ENCODE data around the gene IL15.
"Not testable (repeated sequence)": the region's sequence is repeated elsewhere in the genome, so short reads cannot be mapped to it uniquely, and the experiment has no call there.

Gene IL15

DNA sequence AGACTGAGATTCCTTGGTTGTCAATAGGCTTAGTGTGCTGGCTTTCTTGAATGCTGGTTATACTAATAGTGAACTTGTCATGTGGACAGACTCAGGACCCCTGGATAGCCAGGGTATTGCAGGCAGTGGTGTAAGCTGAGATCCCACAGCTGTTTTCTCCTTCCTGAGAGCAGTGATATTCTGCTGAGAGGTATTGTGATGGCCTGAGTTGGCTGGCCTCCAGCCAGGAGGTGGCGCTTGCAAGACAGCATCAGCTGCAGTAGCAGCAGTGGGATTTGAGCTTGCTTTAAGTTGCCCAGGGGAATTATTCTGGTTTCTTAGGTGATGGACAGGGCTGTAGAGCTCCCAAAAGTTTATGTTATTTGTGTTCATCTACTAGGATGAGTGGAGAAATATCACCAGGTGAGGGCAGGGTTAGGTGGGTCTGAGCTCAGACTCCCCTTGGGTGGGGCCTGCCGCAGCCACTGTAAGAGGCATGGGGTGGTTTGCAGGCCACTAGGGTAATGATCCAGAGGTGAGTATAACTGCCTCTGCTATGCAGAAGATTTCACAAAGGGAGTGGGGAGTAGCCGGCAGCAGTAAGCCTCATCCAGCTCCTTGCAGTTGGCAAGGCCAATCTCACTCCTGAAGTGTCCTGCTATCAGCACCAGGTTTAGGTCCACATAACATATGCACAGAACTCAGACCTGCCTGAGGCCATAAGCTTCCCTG is 66.2 kb downstream of the IL15 start:
- no peak for DNase-seq (ENCODE audit: low read depth in 2 of 2)

DNA sequence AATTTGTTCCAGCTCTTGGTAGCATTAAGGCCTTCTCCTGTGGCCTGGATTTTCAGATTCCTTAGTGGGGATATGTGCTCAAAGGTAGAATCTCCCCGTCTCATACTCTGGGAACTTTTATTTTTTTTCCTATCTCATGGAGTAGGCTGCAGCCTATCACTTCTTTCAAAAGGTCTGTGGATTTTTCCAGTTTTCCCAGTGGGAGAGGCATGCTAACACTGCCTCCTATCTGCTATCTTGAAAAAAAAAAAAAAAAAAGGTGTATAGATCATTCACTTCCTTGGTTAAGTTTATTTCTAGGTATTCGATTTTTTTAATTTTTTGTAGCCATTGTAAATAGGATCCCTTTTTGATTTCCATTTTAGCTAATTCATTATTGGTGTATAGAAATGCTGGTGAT is 67.1 kb downstream of the IL15 start:
- no peak for DNase-seq (ENCODE audit: low read depth in 2 of 2)

- DNase-seq (ENCODE audit: low read depth in 2 of 2) = no peak
Observed at GRCh38 chr4:141705048-141705746, 68.8 kb downstream of the IL15 start.

DNA sequence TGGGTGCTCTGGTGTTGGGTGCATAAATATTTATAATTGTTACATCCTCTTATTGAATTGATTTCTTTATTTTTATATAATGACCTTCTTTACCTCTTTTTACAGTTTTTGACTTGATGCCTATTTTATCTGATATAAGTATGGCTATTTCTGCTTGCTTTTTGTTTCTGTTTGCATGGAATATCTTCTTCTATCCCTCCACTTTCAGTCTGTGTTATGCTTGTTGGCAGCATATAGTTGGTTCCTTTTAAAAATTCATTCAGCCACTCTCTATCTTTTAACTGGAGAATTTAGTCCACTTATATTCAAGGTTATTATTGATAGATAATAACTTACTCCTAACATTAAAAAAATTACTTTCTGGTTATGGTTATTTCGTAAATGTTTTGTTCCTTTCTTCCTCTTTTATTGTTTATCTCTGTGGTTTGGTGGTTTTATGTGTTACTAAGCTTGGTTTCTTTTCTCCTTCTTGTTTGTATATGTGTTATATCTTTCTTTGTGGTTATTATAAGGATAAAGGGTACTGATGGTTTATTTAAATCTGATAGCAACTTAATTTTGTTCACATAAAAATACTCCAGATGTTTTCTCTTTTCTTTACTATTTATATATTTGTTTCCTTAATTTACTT is 69.5 kb downstream of the IL15 start:
- no peak for DNase-seq (ENCODE audit: low read depth in 2 of 2)

DNA sequence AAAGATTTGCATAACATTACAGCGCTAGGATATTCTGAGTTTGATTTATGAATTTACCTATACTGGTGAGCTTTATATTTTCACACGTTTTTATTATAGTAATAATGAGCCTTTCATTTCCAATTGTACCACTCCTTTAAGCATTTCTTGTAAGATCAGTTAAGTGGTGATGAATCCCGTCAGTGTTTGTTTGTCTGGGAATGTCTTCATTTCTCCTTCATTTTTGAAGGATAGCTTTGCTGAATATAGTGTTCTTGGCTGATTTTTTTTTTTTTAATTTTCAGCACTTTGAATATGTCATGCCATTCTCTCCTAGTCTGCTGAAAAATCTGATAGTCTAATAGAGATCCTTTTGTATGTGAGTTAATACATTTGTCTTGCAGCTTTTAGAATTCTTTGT is 70.1 kb downstream of the IL15 start:
- DNase-seq (ENCODE audit: low read depth in 2 of 2) = no peak

GRCh38 chr4:141711211-141711610 is 74.8 kb downstream of the IL15 start:
- DNase-seq (ENCODE audit: low read depth in 2 of 2) = no peak

DNA sequence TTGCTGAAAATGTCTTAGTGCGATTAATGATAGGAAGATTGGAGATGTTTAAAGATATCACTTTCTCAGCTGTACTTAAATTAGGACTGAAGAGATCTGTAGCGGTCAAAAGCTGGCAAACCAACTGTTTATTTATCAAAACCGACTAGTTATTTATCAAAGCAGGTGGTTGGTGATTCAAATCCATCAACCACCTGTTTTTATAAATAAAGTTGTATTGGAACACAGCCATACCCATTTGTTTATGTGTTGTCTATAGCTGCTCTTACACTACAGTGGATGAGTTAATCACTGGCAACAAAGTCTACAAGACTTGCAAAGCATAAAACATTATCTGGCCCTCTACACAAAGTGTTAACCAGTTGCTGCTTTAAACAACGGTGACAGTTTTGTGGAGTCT is 76.8 kb downstream of the IL15 start:
- DNase-seq (ENCODE audit: low read depth in 2 of 2) = no peak

DNA sequence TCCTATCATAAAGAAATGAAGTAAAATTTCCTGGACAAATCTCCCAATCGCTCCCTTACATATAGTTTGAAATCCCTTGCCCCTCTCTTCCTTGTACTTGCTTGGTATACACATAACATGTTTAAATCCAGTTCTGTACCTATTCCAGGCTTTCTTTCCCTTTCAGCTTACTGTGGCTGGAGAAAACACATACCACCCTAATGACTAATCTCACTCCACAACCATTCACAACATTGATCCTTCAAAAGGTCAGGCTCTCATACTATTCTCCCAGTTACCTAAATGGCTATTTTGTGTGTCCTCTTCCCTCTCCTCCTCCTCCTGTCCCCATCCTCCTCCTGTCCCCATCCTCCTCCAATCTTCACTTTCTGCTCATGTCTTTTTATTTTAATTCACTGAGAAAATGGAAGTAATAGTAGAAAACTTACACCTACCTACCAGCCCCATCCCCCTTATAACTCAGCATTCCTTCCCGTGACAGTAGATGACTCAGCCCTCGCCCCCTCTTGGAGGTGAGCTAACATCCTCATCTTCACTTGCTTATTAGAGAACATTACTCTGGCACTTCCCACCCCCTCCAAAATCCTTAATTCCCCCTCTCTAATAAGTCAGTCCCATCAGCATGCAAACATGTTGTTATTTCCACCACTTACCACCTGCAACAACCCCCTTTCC is 77.5 kb downstream of the IL15 start:
- no peak for DNase-seq (ENCODE audit: low read depth in 2 of 2)

DNA sequence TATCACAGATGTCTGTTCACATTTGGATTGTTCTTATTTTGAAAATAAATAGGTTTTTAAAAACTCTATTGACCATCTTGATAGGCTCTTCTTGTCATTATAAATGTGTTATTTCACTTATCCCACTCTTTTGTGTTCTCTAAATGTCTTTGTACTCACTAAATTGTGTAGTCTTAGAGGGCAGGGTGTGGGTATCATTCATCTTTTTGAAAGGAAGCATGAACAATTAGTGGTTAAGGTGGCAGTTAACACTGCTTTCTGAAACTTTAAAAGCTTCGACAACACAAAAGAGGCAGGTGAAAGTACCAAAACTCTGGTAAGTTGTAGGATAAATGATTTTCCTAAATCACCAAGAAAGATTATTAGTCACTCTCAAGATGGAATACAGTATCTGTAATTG is 83.2 kb downstream of the IL15 start:
- no peak for DNase-seq (ENCODE audit: low read depth in 2 of 2)

- no peak for DNase-seq (ENCODE audit: low read depth in 2 of 2)
Observed at GRCh38 chr4:141721174-141721573, 84.8 kb downstream of the IL15 start.

- no peak for DNase-seq (ENCODE audit: low read depth in 2 of 2)
Observed at GRCh38 chr4:141724646-141725045, 88.3 kb downstream of the IL15 start.

DNA sequence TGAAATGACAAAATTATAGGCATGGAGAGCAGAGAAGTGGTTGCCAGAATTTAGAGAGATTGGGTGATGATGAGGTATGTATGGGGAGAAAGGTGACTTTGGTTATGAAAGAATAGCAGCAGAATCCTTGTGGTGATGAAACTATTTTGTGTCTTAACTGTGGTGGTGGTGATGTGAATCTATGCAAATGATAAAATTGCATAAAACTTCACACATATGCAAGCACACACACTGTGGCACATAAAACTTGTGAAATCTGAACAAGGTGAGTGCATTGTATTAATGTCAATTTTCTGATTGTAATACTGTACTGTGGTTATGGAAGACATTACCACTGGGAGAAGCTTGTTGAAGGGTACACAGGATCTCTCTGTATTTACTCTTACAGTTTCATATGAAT is 91.0 kb downstream of the IL15 start:
- no peak for DNase-seq (ENCODE audit: low read depth in 2 of 2)

GRCh38 chr4:141730805-141731204 is 94.4 kb downstream of the IL15 start:
- DNase-seq (ENCODE audit: low read depth in 2 of 2) = no peak

GRCh38 chr4:141731481-141731880 is 95.1 kb downstream of the IL15 start:
- DNase-seq (ENCODE audit: low read depth in 2 of 2) = no peak

- no peak for DNase-seq (ENCODE audit: low read depth in 2 of 2)
Observed at GRCh38 chr4:141739636-141740035, 103.3 kb downstream of the IL15 start.

DNA sequence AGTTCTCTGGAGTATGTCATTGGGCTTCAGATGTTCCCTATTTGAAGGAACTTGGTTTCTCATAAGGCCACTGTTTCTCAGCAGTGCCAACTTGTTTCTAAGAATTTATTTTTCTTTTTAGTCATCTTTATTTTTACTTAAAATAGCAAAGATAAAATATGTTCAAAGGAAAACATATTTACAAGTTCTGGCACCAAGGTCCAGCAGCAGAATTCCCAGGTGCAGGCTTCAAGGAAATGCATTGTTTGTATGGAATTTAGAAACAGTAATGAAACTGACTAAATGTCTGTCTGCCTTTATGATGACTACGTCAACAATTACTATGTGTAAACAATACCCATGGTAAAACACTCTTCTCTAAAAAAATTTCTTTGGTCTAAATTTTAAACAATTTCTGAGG is 109.6 kb downstream of the IL15 start:
- no peak for DNase-seq (ENCODE audit: low read depth in 2 of 2)

GRCh38 chr4:141751806-141752205 is 115.4 kb downstream of the IL15 start:
- not testable (repeated sequence) for DNase-seq (ENCODE audit: low read depth in 2 of 2)

GRCh38 chr4:141757287-141757686 is 120.9 kb downstream of the IL15 start:
- DNase-seq (ENCODE audit: low read depth in 2 of 2) = no peak

DNA sequence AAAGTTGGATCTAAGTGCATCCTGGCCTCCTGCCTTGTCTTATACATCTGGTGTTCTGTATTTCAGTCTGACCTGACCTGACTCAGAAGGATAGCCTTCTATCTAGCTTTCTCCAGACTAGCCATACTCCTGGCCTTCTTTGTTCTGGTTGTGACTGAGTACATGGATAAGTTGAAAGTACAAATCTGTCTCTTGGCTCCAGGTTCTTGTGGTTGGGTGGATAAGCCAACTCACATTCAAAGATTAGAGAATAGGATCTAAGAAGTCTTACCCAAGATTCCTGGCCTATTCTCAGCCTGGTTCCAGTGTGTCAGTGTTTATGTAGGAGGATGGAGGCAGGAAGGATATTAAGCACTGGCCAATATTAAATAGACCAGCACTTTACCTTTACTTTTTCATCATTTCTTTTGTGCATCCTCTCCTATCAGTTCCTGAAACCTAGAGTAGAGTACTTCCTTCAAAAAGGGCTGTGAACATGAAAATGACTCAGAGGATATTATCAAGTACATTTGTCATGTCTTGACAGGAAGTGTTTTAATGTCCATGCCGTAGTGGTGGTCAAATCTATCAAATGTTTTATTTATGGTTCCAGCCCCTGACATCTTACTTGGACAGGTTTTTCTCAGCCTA is 123.5 kb downstream of the IL15 start:
- DNase-seq (ENCODE audit: low read depth in 2 of 2) = no peak

GRCh38 chr4:141761926-141762325 is 125.5 kb downstream of the IL15 start:
- no peak for DNase-seq (ENCODE audit: low read depth in 2 of 2)

- DNase-seq (ENCODE audit: low read depth in 2 of 2) = no peak
Observed at GRCh38 chr4:141763374-141763773, 127.0 kb downstream of the IL15 start.

DNA sequence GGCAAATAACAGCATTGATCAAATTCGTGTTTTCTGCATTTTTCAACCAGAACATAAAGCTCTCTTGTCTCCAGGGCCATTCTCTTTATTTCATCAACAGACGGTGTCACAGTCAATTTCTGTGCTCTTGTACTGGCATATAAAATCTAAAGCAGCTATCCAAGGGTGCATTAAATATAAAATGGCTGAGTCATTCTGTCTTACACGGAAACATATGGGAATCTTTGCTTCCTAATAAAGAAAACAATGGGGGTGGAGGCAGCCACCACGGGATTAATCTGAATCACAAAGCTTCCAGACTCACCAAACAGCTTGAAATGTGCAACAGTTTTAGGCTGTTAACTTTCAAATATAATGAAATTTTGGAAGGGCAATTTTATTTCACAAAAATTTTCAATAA is 132.6 kb downstream of the IL15 start:
- DNase-seq (ENCODE audit: low read depth in 2 of 2) = no peak

All from stimulated activated CD8-positive, alpha-beta memory T cell treated with anti-CD3 and anti-CD28 coated beads, Interleukin-7, amount 100 ng/mL, for 4 hours (primary cell).